Stimulated activated naive CD8-positive, alpha-beta T cell treated with anti-CD3 and anti-CD28 coated beads, Interleukin-15, Interleukin-2, amounts not matched to agents 100 U/mL and 50 U/mL, for 24 hours (primary cell): ENCODE measurements around the gene UXT.
"Not testable (repeated sequence)": the region's sequence is repeated elsewhere in the genome, so short reads cannot be mapped to it uniquely, and the experiment has no call there.

Experiments
- ATAC-seq: fragments of 150-1000 bp; cut with Tn5 transposase; one replicate; pipeline ENCODE4 v1.10.0; 2021
- DNase-seq: peaks from one replicate; pipeline ENCODE4 v3.0.0; 2021

Gene UXT

DNA sequence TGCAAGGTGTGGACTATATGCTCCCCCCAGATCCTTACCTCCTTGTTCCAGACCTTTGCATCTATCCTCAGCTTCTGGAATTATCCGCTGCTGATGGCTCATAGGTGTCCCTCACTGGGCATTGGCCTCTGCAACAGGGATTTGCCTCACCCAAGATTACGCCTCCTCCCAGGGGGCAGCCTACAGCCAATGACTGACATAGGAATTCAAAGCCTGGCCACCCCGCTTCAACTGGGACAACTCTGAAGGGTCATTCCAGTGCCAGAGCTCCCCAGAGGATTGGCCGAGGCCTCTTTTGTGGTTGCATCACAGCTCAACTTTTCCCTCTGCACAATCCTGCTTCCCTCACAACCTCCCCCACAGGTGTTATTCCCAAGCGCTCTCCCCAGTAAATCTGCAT lies 44.4 kb downstream of the UXT start:
- DNase-seq (no peak), ATAC-seq (no peak)

DNA sequence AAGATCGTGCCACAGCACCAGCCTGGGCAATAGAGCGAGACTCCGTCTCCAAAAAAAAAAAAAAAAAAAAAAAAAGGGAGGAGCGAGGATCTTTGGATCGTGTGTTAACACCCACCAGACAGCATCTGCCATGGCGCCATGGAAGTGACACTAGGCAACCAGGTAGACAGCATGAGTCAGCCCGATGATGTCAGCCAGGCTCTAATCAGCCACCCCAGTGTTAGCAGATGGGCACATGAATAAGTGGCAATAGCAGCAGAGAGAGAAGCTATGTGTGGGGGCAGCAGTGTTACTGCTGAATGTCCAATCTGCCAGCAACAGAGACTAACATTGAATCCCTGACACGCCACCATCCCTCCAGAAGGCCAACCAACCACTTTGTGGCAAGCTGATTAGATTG lies 45.9 kb downstream of the UXT start:
- ATAC-seq (no peak), DNase-seq (no peak)

DNA sequence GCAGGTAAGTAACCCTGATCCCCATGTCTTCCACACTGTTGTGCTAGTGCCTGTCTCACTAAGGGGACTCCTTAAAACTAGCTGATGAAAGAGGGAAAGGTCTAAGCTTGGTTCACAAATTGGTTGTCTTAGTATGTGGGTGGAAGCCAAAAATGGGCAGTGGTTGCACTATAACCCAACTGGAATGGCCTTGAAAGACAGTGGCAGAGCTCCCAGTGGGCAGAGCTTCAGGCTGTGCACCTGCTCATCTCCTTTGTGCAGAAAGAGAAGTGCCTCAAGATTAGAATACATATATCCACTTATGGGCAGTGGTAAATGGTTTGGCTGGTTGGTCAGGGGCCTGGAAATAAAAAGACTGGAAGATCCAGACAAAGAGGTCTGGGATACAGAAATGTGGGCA lies 46.6 kb downstream of the UXT start:
- no peak for DNase-seq
- ATAC-seq: no peak

DNA sequence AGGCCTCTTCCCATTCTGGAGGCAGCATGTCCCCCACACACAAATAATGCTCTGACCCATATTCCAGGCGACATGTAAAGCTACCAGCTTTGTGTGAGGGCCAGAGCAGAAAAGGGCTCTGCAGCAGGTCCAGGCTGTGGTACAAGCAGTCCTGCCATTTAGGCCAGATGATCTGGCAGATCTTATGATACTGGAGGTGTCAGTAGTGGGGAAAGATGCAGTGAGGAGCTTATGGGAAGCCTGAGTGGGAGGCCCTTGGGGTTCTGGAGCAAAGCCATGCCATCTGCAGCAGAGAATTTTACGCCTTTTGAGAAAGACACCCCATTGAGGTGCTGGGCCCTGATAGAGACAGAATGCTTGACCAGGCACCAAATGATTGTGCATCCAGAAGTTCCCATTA lies 47.1 kb downstream of the UXT start:
- no peak for ATAC-seq
- no peak for DNase-seq

DNA sequence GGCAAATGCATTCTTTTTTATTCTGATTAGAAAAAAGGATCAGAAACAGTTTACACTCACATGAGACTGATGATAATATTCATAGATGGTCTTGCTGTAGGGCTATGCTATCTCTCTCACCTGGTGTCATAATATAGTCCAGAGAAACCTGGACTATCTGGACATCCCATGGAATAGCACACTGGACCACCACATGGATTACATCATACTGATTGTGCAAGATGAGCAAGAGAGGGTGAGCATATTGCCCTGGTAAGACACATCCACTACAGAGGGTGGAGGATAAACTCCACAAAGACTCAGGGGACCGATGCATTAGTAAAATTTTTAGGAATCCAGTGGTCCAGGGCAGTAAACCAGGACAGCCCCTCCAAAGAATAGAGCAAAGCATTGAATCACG lies 47.5 kb downstream of the UXT start:
- ATAC-seq: no peak
- no peak for DNase-seq

DNA sequence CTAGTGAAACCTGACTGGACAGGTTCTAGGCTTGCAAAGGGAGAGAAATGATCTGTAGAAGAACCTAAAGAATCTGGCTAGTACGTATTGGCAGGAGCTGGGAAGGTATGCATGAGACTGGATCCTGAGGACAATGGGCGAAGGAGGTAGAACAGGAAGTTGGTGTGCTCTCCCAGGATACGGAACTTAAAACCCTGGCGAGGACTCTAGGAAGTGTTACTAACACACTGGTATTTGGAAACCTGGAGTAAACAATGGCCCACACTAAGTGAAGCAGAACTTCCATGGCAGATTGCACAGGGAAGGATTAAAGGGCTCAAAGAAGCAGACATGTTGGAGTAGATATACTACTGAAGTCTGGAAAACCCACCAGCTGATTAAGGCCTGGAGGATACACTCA lies 48.5 kb downstream of the UXT start:
- no peak for DNase-seq
- ATAC-seq: no peak

DNA sequence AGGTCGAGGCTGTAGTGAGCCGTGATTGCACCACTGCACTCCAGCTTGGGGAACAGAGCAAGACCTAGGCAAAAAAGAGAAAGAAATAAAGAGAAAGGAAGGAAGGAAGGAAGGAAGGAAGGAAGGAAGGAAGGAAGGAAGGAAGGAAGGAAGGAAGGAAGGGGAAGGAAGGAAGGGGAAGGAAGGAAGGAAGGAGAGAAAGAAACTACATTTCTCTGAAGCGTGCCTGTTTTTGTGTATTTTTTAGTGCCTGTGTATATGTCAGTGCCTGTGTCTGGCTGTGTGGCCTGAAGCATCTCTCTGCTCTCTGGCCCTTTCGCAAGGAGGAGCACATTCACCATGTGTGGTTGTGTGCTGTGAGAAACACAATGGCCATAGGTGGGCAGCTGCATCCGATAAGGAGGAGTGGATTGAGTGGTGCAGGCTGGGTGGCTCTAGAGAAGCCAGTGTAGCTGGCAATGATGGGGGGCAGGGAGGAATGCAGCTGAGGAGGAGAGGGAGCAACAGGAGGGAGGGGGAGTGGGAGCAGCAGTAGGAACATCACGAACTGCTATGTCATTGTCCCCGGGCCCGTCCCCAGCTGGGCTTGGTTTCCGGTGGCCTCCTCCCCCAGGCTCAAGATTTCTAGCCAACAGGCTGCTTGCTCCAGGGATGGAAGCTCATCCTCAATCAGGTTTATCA lies 50.7 kb downstream of the UXT start:
- ATAC-seq (no peak), DNase-seq (no peak)

DNA sequence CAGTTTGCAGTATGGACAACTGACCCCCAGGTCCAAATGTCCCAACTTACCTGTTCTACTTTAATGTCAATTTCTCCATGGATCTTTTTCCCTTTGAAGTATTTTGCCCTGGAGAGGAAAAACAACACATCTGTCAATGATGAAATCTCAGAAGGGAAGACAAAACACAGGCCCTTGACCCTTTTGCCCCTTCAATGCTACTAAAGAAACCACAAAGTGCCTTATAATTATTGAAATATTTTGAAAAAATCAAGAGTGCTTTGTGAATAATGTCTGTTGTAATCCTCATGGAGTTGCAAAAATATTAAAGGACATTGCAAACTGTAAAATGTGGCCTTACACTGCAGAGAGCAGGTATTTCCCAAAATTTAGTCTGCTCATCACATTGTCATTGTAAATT lies 51.9 kb downstream of the UXT start:
- ATAC-seq (no peak), DNase-seq (no peak)

DNA sequence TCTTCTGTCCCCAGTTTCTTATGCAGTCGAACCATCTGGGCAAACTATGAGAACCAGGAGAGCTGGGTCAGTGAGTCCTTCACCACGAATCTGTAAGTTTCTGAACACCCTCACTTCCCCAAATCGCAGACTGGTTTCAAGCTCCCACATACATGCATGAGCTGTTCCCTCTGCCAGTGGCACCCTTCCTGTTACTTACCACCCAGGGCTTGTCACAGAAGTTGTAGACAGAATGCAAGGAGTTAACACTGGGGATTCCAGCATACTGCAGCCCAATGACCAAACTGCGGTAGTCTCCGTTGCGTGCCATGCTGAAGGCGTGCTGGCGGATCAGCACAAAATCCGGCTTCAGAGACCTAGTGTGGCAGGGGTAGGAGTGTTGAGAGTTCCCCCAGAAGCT lies 54.0 kb downstream of the UXT start:
- DNase-seq: no peak
- ATAC-seq: no peak

DNA sequence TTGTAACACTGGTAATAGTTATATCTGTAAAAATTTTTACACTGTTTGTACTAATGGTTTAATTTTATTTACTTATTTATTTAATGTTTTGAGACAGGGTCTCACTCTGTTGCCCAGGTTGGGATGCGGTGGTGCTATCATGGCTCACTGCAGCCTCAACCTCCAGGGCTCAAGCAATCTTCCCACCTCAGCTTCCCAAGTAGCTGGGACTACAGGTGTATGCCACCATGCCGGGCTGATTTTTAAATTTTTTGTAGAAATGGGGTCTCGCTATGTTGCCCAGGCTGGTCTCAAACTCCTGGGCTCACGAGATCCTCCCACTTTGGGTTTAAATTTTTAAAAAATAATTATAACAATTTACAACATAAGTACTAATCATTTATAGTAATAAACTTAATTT lies 55.9 kb downstream of the UXT start:
- not testable (repeated sequence) for ATAC-seq, DNase-seq
